ENCODE results near the gene NCAM1. TPM values are rescaled to one million over a fixed set of nuclear protein-coding genes. Genes with fewer than 3 reads are reported as not detected.
"Not testable (repeated sequence)": the region's sequence is repeated elsewhere in the genome, so short reads cannot be mapped to it uniquely, and the experiment has no call there.

The NCAM1 gene
- total RNA-seq = under 1 TPM; 0.48 to 0.78 TPM

- H3K36me3 Mint-ChIP-seq (ENCODE audit: low read depth) = peaks cover 6% of the 10 kb centered on the region
- H3K27ac Mint-ChIP-seq = no peak within 1 kb of the TSS
- H3K4me1 Mint-ChIP-seq = peaks cover 13% of the 10 kb centered on the region
- DNase-seq = peak; percentile 22
- H3K4me3 Mint-ChIP-seq = peak within 1 kb of the TSS; percentile 63
- H3K27me3 Mint-ChIP-seq = peaks cover 66% of the 10 kb centered on the region
- ChIA-PET CTCF (no interaction called here), POLR2A (no interaction called here)
- H3K9me3 Mint-ChIP-seq = no peaks in the 10 kb centered on the region
Observed at GRCh38 chr11:112961146-112961668, at the start of gene NCAM1. Gene NCAM1, plus strand, starts transcription at chr11:112961420.

- ChIA-PET POLR2A (no interaction called here), CTCF (no interaction called here)
- no peak for DNase-seq
- Mint-ChIP-seq H3K36me3 (ENCODE audit: low read depth) (no peaks in the 10 kb centered on the region), H3K9me3 (no peaks in the 10 kb centered on the region), H3K4me3 (no peak overlapping the region), H3K27ac (no peak overlapping the region), H3K4me1 (no peaks in the 10 kb centered on the region), H3K27me3 (peaks cover 2% of the 10 kb centered on the region)
Observed at GRCh38 chr11:112922606-112923005, 38.6 kb upstream of the NCAM1 start.

DNA sequence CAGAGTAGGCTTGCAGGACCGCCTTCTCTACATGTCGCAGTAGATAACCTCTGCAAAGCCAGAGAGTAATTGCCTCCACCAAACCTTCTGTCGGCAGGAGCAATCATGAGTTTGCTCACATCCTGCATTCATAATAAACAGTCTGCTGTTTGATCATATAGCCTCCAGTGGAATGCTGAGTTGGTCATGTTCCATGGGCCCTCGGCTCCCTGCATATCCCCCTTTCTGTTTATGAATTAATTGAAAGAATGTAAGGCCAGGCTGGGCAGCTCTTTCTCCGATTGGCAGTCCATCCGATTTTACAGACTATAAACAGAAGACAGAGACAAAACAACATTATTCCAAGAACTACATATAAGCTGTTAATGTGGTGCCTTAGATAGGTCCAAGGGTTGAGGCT is 36.4 kb upstream of the NCAM1 start:
- H3K4me3 Mint-ChIP-seq; H3K4me1 Mint-ChIP-seq; DNase-seq; CTCF ChIA-PET; H3K27ac Mint-ChIP-seq; POLR2A ChIA-PET; H3K9me3 Mint-ChIP-seq; H3K36me3 Mint-ChIP-seq (ENCODE audit: low read depth); H3K27me3 Mint-ChIP-seq: not testable (repeated sequence)

GRCh38 chr11:112925516-112926310 is 35.5 kb upstream of the NCAM1 start:
- Mint-ChIP-seq H3K27me3 (no peaks in the 10 kb centered on the region), H3K9me3 (no peaks in the 10 kb centered on the region), H3K4me1 (no peaks in the 10 kb centered on the region), H3K27ac (no peak overlapping the region), H3K36me3 (ENCODE audit: low read depth) (no peaks in the 10 kb centered on the region), H3K4me3 (no peak overlapping the region)
- no peak for DNase-seq
- ChIA-PET POLR2A (no interaction called here), CTCF (no interaction called here)

GRCh38 chr11:112928136-112928535 is 33.1 kb upstream of the NCAM1 start:
- Mint-ChIP-seq H3K4me3 (no peak overlapping the region), H3K27ac (no peak overlapping the region), H3K27me3 (peaks cover 1% of the 10 kb centered on the region), H3K4me1 (no peaks in the 10 kb centered on the region), H3K36me3 (ENCODE audit: low read depth) (no peaks in the 10 kb centered on the region), H3K9me3 (no peaks in the 10 kb centered on the region)
- CTCF ChIA-PET = no interaction called here
- no peak for DNase-seq
- POLR2A ChIA-PET = no interaction called here

DNA sequence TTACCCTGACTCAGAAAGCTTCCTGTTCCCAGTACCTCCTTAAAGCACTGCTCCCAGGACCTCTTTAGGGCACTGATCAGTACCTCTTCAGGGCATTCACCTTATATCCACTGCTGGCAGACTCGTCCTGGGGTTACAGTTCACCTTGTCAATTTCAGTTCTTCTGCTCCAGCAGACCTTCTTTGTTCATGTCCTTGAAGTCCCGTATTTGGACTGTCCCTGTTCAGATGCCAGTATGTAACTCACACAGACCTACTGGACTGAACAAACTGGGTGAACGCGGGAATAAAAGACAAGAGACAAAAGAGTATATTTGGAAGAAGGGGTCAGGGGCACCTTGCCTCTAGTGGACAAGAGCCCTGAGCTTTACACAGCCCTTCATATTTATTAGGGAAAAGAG is 31.8 kb upstream of the NCAM1 start:
- POLR2A ChIA-PET = no interaction called here
- CTCF ChIA-PET = no interaction called here
- no peak overlapping the region for H3K4me3 Mint-ChIP-seq
- no peak for DNase-seq
- H3K27ac Mint-ChIP-seq = no peak overlapping the region
- H3K36me3 Mint-ChIP-seq (ENCODE audit: low read depth) = no peaks in the 10 kb centered on the region
- no peaks in the 10 kb centered on the region for H3K4me1 Mint-ChIP-seq
- H3K9me3 Mint-ChIP-seq = no peaks in the 10 kb centered on the region
- peaks cover 1% of the 10 kb centered on the region for H3K27me3 Mint-ChIP-seq

DNA sequence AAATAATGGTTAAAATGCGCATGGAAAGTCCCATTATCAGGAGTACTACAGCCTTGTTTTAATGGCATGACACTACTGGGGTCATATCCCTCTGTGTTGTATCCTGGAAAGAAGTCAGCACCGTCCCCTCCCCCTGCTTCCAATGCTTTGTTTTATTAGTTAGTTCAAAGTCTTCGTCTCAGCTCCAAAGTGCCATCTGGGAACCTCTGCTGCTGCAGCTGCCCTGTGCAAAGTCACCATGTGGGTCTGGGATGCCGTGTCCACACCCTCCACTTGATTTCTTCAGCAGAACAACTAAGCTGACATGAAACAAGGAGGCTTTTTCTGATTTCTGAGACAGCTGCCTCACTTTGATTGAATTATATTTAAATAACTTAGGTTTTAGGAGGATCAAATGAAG is 29.5 kb upstream of the NCAM1 start:
- Mint-ChIP-seq H3K27me3 (peaks cover 1% of the 10 kb centered on the region), H3K9me3 (no peaks in the 10 kb centered on the region), H3K4me3 (no peak overlapping the region), H3K36me3 (ENCODE audit: low read depth) (no peaks in the 10 kb centered on the region), H3K4me1 (no peaks in the 10 kb centered on the region), H3K27ac (no peak overlapping the region)
- CTCF ChIA-PET = no interaction called here
- POLR2A ChIA-PET = no interaction called here
- DNase-seq = no peak

GRCh38 chr11:112932593-112932992 is 28.6 kb upstream of the NCAM1 start:
- Mint-ChIP-seq H3K27me3 (peaks cover 1% of the 10 kb centered on the region), H3K4me3 (no peak overlapping the region), H3K36me3 (ENCODE audit: low read depth) (no peaks in the 10 kb centered on the region), H3K27ac (no peak overlapping the region), H3K9me3 (no peaks in the 10 kb centered on the region), H3K4me1 (no peaks in the 10 kb centered on the region)
- ChIA-PET POLR2A (interaction anchor here (0.6 to 0.7 kb wide), 2 partner anchors 366 to 1432 kb away, joined by 3 to 5 read pairs; no protein-coding TSS in a partner anchor), CTCF (no interaction called here)
- DNase-seq = no peak

GRCh38 chr11:112933970-112934369 is 27.2 kb upstream of the NCAM1 start:
- Mint-ChIP-seq H3K4me1 (no peaks in the 10 kb centered on the region), H3K27ac (no peak overlapping the region), H3K36me3 (ENCODE audit: low read depth) (no peaks in the 10 kb centered on the region), H3K4me3 (no peak overlapping the region), H3K9me3 (no peaks in the 10 kb centered on the region), H3K27me3 (peaks cover 1% of the 10 kb centered on the region)
- ChIA-PET CTCF (no interaction called here), POLR2A (no interaction called here)
- no peak for DNase-seq

GRCh38 chr11:112941104-112941503 is 20.1 kb upstream of the NCAM1 start:
- no peaks in the 10 kb centered on the region for H3K36me3 Mint-ChIP-seq (ENCODE audit: low read depth)

DNA sequence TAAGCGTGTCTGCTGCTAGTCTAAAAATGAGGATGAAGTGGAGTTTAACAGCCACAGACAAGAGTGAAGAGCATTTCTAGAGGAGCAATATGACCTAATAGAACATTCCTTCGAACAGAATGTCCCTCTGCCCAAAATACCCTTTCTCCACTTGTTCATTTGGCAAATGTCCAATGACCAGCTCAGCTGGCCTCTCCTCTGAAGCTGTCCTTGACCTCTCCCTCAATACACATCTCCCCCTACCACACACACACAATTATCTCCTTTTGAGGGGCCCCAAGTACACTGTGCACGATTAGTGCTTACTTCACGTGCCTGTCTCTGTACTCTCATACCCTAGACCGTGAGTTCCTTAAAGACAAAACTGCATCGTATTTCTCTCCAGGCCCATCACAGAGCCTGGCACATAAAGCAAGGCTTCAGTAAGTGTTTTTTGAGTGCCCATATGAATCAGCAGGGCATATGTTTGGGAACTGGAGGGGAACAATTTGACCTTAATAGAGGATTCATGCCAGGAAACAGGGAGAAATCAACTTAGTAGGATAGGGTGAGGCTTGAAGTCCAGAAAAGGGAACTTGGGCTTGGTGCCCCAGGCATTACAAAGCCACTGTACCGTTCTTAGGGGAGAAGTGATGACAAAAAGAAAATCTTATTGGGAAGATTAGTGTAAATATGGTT is 18.1 kb upstream of the NCAM1 start:
- Mint-ChIP-seq H3K27ac (no peak overlapping the region), H3K36me3 (ENCODE audit: low read depth) (no peaks in the 10 kb centered on the region), H3K4me1 (no peaks in the 10 kb centered on the region), H3K27me3 (peaks cover 20% of the 10 kb centered on the region), H3K4me3 (no peak overlapping the region), H3K9me3 (no peaks in the 10 kb centered on the region)
- ChIA-PET CTCF (no interaction called here), POLR2A (no interaction called here)
- DNase-seq = no peak

More at GRCh38 chr11:112941104-112941503, 20.1 kb upstream of the NCAM1 start:
- H3K27me3 Mint-ChIP-seq = peaks cover 10% of the 10 kb centered on the region
- CTCF ChIA-PET = no interaction called here
- POLR2A ChIA-PET = no interaction called here
- DNase-seq = no peak
- no peaks in the 10 kb centered on the region for H3K9me3 Mint-ChIP-seq
- no peaks in the 10 kb centered on the region for H3K4me1 Mint-ChIP-seq
- no peak overlapping the region for H3K27ac Mint-ChIP-seq
- H3K4me3 Mint-ChIP-seq = no peak overlapping the region

GRCh38 chr11:112946866-112947265 is 14.4 kb upstream of the NCAM1 start:
- POLR2A ChIA-PET = no interaction called here
- H3K4me3 Mint-ChIP-seq = no peak overlapping the region
- H3K36me3 Mint-ChIP-seq (ENCODE audit: low read depth) = no peaks in the 10 kb centered on the region

GRCh38 chr11:112949781-112950575 is 11.2 kb upstream of the NCAM1 start:
- no peak for DNase-seq
- H3K27me3 Mint-ChIP-seq = peaks cover 14% of the 10 kb centered on the region
- H3K4me3 Mint-ChIP-seq = no peak overlapping the region
- H3K27ac Mint-ChIP-seq = no peak overlapping the region
- CTCF ChIA-PET = no interaction called here
- H3K36me3 Mint-ChIP-seq (ENCODE audit: low read depth) = no peaks in the 10 kb centered on the region
- H3K4me1 Mint-ChIP-seq = no peaks in the 10 kb centered on the region
- no peaks in the 10 kb centered on the region for H3K9me3 Mint-ChIP-seq
- POLR2A ChIA-PET = no interaction called here

More at GRCh38 chr11:112946866-112947265, 14.4 kb upstream of the NCAM1 start:
- Mint-ChIP-seq H3K27ac (no peak overlapping the region), H3K9me3 (no peaks in the 10 kb centered on the region), H3K4me1 (no peaks in the 10 kb centered on the region), H3K27me3 (peaks cover 16% of the 10 kb centered on the region)
- DNase-seq = no peak
- CTCF ChIA-PET = interaction anchor here (0.6 kb wide), 1 partner anchor 666 kb away, joined by 4 read pairs; no protein-coding TSS in a partner anchor
